Type B pancreatic cell (in vitro differentiated cells): ENCODE measurements around the gene EFCAB6. TPM values are rescaled to one million over a fixed set of nuclear protein-coding genes. Genes with fewer than 3 reads are reported as not detected.

Experiments
- DNase-seq: peaks from one replicate; pipeline ENCODE4 v3.0.0; 2021; ENCODE audit warnings: mixed read lengths; ENCODE audit not compliant: unreplicated experiment; ENCODE audit errors: extremely low spot score
- H3K27ac Mint-ChIP-seq: 2 replicates; pipeline ENCODE4 v1.8.0; 2021; ENCODE audit warnings: mild to moderate bottlenecking, mixed read lengths
- H3K27me3 Mint-ChIP-seq: 2 replicates; pipeline ENCODE4 v1.8.0; 2021; ENCODE audit warnings: mixed read lengths
- H3K36me3 Mint-ChIP-seq: 2 replicates; pipeline ENCODE4 v1.8.0; 2021; ENCODE audit warnings: mixed read lengths
- H3K4me1 Mint-ChIP-seq: one replicate; pipeline ENCODE4 v1.8.0; 2021; ENCODE audit warnings: mixed read lengths; ENCODE audit not compliant: unreplicated experiment
- H3K4me3 Mint-ChIP-seq: 2 replicates; pipeline ENCODE4 v1.8.0; 2021; ENCODE audit warnings: mild to moderate bottlenecking, mixed read lengths
- H3K9me3 Mint-ChIP-seq: 2 replicates; pipeline ENCODE4 v1.8.0; 2021; ENCODE audit warnings: mixed read lengths
- total RNA-seq: library from RNA; stranded (reverse); gene quantifications from 2 replicates; pipeline ENCODE4 v1.2.1, GENCODE V29; 2021; ENCODE audit warnings: low replicate concordance
- TF ChIP-seq, protein P1 (sequence below): fragments of 200-600 bp; sonication (generic); conservative IDR thresholded peaks from 2 replicates; pipeline ENCODE4 v1.5.0; 2021; ENCODE audit warnings: antibody characterized with exemption, mild to moderate bottlenecking

Gene EFCAB6
- total RNA-seq, 1 donor from 2014 or later, result 5.3 TPM

- H3K4me1 Mint-ChIP-seq, result no peaks in the 10 kb centered on the region
- TF ChIP-seq, protein P1, sequence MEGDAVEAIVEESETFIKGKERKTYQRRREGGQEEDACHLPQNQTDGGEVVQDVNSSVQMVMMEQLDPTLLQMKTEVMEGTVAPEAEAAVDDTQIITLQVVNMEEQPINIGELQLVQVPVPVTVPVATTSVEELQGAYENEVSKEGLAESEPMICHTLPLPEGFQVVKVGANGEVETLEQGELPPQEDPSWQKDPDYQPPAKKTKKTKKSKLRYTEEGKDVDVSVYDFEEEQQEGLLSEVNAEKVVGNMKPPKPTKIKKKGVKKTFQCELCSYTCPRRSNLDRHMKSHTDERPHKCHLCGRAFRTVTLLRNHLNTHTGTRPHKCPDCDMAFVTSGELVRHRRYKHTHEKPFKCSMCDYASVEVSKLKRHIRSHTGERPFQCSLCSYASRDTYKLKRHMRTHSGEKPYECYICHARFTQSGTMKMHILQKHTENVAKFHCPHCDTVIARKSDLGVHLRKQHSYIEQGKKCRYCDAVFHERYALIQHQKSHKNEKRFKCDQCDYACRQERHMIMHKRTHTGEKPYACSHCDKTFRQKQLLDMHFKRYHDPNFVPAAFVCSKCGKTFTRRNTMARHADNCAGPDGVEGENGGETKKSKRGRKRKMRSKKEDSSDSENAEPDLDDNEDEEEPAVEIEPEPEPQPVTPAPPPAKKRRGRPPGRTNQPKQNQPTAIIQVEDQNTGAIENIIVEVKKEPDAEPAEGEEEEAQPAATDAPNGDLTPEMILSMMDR, result no peak
- H3K27ac Mint-ChIP-seq, result no peak overlapping the region
- H3K4me3 Mint-ChIP-seq, result no peak overlapping the region
- H3K9me3 Mint-ChIP-seq, result peaks cover 10% of the 10 kb centered on the region
- no peak for DNase-seq
- no peaks in the 10 kb centered on the region for H3K27me3 Mint-ChIP-seq
- H3K36me3 Mint-ChIP-seq, result peaks cover 9% of the 10 kb centered on the region
Measured at GRCh38 chr22:43707648-43708047, 104.5 kb downstream of the EFCAB6 start.

DNA sequence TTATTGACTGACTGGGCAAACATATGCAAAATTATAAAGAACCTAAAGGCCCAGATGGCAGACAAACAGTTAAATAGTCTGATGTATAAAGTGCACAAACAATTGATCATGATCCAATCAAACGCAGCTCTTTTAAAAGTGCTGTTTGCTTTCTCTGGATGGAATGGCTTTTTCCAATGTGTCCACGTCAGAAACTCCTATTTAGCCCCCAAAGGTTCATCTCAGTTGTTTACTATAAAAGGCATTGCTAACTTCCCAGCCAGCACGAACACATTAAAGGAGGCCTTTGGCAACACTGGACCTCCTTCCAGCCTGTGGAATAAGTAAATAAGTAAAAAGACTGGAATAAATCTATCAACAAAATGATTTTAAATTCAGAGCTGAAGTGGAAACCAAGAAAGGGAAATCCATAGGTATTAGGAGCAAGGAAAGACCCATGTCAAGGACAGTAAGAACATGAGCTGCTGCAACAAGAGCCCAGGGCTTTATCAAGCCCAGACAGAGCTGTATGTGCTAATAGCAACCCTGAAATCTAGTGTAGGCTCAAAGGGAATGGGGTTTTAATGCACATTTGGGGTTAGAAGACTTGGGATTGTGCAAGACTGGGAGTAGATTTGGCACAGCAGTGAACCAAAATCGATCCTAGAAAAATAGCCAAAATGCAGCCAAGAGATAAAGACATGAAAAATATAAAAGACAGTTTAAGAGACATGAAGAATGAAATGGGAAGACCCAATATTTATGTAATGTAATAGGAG lies 105.4 kb downstream of the EFCAB6 start:
- Mint-ChIP-seq H3K9me3 (peaks cover 10% of the 10 kb centered on the region), H3K27ac (no peak overlapping the region), H3K4me3 (no peak overlapping the region), H3K27me3 (no peaks in the 10 kb centered on the region), H3K36me3 (peaks cover 9% of the 10 kb centered on the region), H3K4me1 (no peaks in the 10 kb centered on the region)
- TF ChIP-seq, protein P1, result no peak
- no peak for DNase-seq

DNA sequence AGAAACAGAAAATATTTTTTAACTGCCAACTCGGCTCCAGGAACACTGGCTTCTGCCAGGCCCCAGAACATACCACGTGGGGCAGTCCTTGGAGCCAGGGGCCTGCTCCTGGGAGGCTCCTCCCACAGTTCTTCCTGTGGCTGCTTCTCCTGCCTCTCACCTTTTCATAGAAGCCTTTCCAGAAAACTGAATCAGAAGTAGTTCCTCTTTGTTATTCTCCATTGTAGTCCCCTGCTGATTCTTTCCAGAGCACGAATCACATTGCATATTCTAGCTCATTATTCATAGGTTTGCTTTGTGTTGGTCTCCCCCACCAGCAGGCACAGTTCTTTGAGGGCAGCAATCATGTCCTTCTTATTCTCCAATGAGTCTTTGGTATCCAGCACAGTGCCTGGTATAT lies 106.0 kb downstream of the EFCAB6 start:
- Mint-ChIP-seq H3K36me3 (peaks cover 9% of the 10 kb centered on the region), H3K9me3 (peaks cover 10% of the 10 kb centered on the region), H3K4me3 (no peak overlapping the region), H3K27me3 (no peaks in the 10 kb centered on the region), H3K27ac (no peak overlapping the region), H3K4me1 (no peaks in the 10 kb centered on the region)
- TF ChIP-seq, protein P1, result no peak
- no peak for DNase-seq

- DNase-seq, result no peak
- H3K9me3 Mint-ChIP-seq, result peaks cover 10% of the 10 kb centered on the region
- TF ChIP-seq, protein P1, result no peak
- H3K36me3 Mint-ChIP-seq, result peaks cover 9% of the 10 kb centered on the region
- H3K4me1 Mint-ChIP-seq, result no peaks in the 10 kb centered on the region
- no peak overlapping the region for H3K4me3 Mint-ChIP-seq
- H3K27ac Mint-ChIP-seq, result no peak overlapping the region
- H3K27me3 Mint-ChIP-seq, result peaks cover 3% of the 10 kb centered on the region
Measured at GRCh38 chr22:43704051-43704450, 108.1 kb downstream of the EFCAB6 start.

DNA sequence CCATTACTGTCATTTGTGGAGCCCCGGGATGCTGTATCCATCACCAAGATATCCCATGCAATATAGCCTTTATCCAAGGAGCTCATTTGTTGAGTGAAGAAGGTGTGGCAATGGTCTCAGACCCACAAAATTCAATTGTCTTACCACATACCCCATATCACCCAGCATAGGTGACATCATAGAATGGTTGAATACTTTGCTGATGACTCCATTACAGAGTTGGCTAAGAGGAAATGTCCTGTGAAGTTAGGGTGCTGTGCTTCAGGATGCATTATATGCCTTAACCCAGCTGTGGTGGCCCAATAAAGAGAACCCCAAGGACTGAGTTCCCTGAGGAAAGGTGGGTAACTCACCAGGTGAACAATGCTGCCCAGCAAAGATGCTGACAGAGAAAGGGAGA lies 113.7 kb downstream of the EFCAB6 start:
- H3K4me1 Mint-ChIP-seq, result no peaks in the 10 kb centered on the region
- H3K27ac Mint-ChIP-seq, result no peak overlapping the region
- TF ChIP-seq, protein P1, result no peak
- no peak for DNase-seq
- peaks cover 4% of the 10 kb centered on the region for H3K9me3 Mint-ChIP-seq
- H3K4me3 Mint-ChIP-seq, result no peak overlapping the region
- no peaks in the 10 kb centered on the region for H3K36me3 Mint-ChIP-seq
- peaks cover 3% of the 10 kb centered on the region for H3K27me3 Mint-ChIP-seq
